ENCODE measurements around the gene SFMBT2. TPM values are rescaled to one million over a fixed set of nuclear protein-coding genes. Genes with fewer than 3 reads are reported as not detected.

SFMBT2 gene
- total and polyA plus RNA-seq, 2 of the 13 experiments (the other 11 are each of a cell fraction or from before 2014, with no cell fraction given) = 0.01 to 0.02 TPM

- no peak overlapping the region for H3K27ac ChIP-seq (ENCODE audit: extremely low read length, insufficient read depth, low read length)
- ChIA-PET CTCF (ENCODE audit: low intra/inter-chr PET ratio, low total read pairs) (no interaction called here), POLR2A (no interaction called here)
- H4K20me1 ChIP-seq (ENCODE audit: insufficient read depth, low read length) = no peaks in the 10 kb centered on the region
- ATAC-seq (no peak), FAIRE-seq (no peak), DNase-seq (ENCODE audit: low spot score) (no peak)
- H2AFZ ChIP-seq (ENCODE audit: low read length) = no peak overlapping the region
- no peaks in the 10 kb centered on the region for H3K4me1 ChIP-seq (ENCODE audit: insufficient read depth, low read length)
- H3K9me3 ChIP-seq (ENCODE audit: low read length) = no peaks in the 10 kb centered on the region
- no peaks in the 10 kb centered on the region for H3K27me3 ChIP-seq (ENCODE audit: control insufficient read depth in 1 of 2, insufficient read depth in 2 of 2, low read length in 2 of 2)
- TF ChIP-seq ZNF550 (CRISPR knock-in tag; IDR thresholded peaks at IDR 0.05; ENCODE audit: borderline replicate concordance) (no peak), ZNF383 (CRISPR knock-in tag; IDR thresholded peaks at IDR 0.05; ENCODE audit: borderline replicate concordance) (no peak), MTF1 (CRISPR knock-in tag; IDR thresholded peaks at IDR 0.05) (no peak), JUNB (CRISPR knock-in tag; IDR thresholded peaks at IDR 0.05; ENCODE audit: borderline replicate concordance) (no peak), ZNF678 (CRISPR knock-in tag; IDR thresholded peaks at IDR 0.05) (no peak), ZNF563 (CRISPR knock-in tag; IDR thresholded peaks at IDR 0.05) (no peak), ZNF839 (CRISPR knock-in tag; IDR thresholded peaks at IDR 0.05; ENCODE audit: borderline replicate concordance) (no peak), KAT7 (CRISPR knock-in tag; IDR thresholded peaks at IDR 0.05; ENCODE audit: borderline replicate concordance) (no peak)
- H3K36me3 ChIP-seq (replicated peaks in 1 of 2; ENCODE audit: control insufficient read depth in 1 of 2, insufficient read depth in 2 of 2, low read length in 2 of 2) = no peaks in the 10 kb centered on the region
- H3K9ac ChIP-seq (ENCODE audit: insufficient read depth, low read depth, low read length) = no peak overlapping the region
- no peak overlapping the region for H3K4me2 ChIP-seq (ENCODE audit: low read depth, low read length)
- no TSS peak for BruUV-seq (replicated peaks)
- no peaks in the 10 kb centered on the region for H3K79me2 ChIP-seq (ENCODE audit: insufficient read depth, low read length)
- H3K4me3 ChIP-seq (replicated peaks in 1 of 3; ENCODE audit: insufficient read depth in 1 of 3, low read depth in 2 of 3, low read length in 3 of 3) = no peak overlapping the region
- whole genome bisulfite sequencing (ENCODE audit: low lambda C conversion rate) = 2% methylated on average over 3 of the region's 3 CpGs
- in situ Hi-C loops (cut with HindIII; ENCODE audit: extremely low pct_ligation_motif_present, low pct_unique_long_range_greater_than_20kb) (no loop called here), intact Hi-C loops (cut with micrococcal nuclease; ENCODE audit: unreplicated experiment) (no loop called here)
These were observed 117.4 kb downstream of the SFMBT2 start for GRCh38 chr10:7293378-7293920.

GRCh38 chr10:7291487-7292270 is 119.2 kb downstream of the SFMBT2 start:
- CTCF ChIA-PET (ENCODE audit: low intra/inter-chr PET ratio, low total read pairs) = no interaction called here
- H3K27ac ChIP-seq (ENCODE audit: extremely low read length, insufficient read depth, low read length) = no peak overlapping the region

More at GRCh38 chr10:7291487-7292270, 119.2 kb downstream of the SFMBT2 start:
- no peak for TF ChIP-seq KDM4B (CRISPR knock-in tag; IDR thresholded peaks at IDR 0.05)
- TF ChIP-seq UBTF (CRISPR knock-in tag; IDR thresholded peaks at IDR 0.05) = no peak
- TF ChIP-seq ELF3 (CRISPR knock-in tag; IDR thresholded peaks at IDR 0.05) = no peak
- TF ChIP-seq ZFP91 (CRISPR knock-in tag; IDR thresholded peaks at IDR 0.05; ENCODE audit: borderline replicate concordance) = no peak
- TF ChIP-seq FOSL2 (CRISPR knock-in tag; IDR thresholded peaks at IDR 0.05) = no peak
- TF ChIP-seq ATF7-NPFF (CRISPR knock-in tag; IDR thresholded peaks at IDR 0.05; ENCODE audit: low read depth) = no peak
- Histone ChIP-seq H4K20me1 (ENCODE audit: insufficient read depth, low read length) (no peaks in the 10 kb centered on the region), H3K9ac (ENCODE audit: insufficient read depth, low read depth, low read length) (no peak overlapping the region), H3K9me3 (ENCODE audit: low read length) (no peaks in the 10 kb centered on the region), H3K36me3 (replicated peaks in 1 of 2; ENCODE audit: control insufficient read depth in 1 of 2, insufficient read depth in 2 of 2, low read length in 2 of 2) (no peaks in the 10 kb centered on the region), H3K79me2 (ENCODE audit: insufficient read depth, low read length) (no peaks in the 10 kb centered on the region), H3K27me3 (ENCODE audit: control insufficient read depth in 1 of 2, insufficient read depth in 2 of 2, low read length in 2 of 2) (no peaks in the 10 kb centered on the region; a peak in 1 of 5 replicates), H3K4me2 (ENCODE audit: low read depth, low read length) (no peak overlapping the region), H3K4me1 (ENCODE audit: insufficient read depth, low read length) (no peaks in the 10 kb centered on the region), H2AFZ (ENCODE audit: low read length) (no peak overlapping the region), H3K4me3 (replicated peaks in 1 of 3; ENCODE audit: insufficient read depth in 1 of 3, low read depth in 2 of 3, low read length in 3 of 3) (no peak overlapping the region)
- FAIRE-seq = no peak
- no peak for ATAC-seq
- WGBS (ENCODE audit: low lambda C conversion rate) = 3% methylated on average over 8 of the region's 8 CpGs
- BruUV-seq (replicated peaks) = no TSS peak
- intact Hi-C loops (cut with micrococcal nuclease; ENCODE audit: unreplicated experiment) (no loop called here), in situ Hi-C loops (cut with HindIII; ENCODE audit: extremely low pct_ligation_motif_present, low pct_unique_long_range_greater_than_20kb) (no loop called here)
- no peak for DNase-seq (ENCODE audit: low spot score)
- POLR2A ChIA-PET = no interaction called here

Data from HepG2 (cell line).